Epithelial cell of prostate (primary cell): ENCODE data around the gene POLR2I.
"Not testable (repeated sequence)": the region's sequence is repeated elsewhere in the genome, so short reads cannot be mapped to it uniquely, and the experiment has no call there.

Experiments
- DNase-seq: peaks from one replicate; pipeline ENCODE4 v3.0.0-alpha.2; 2011; ENCODE audit warnings: low read depth, low spot score
- H3K27ac ChIP-seq: fragments of 450-650 bp; 2 replicates; pipeline ENCODE4 v1.5.1; 2017; ENCODE audit warnings: mild to moderate bottlenecking

The POLR2I gene

GRCh38 chr19:36136964-36137686 lies 22.4 kb upstream of the POLR2I start:
- peak overlapping the region; percentile 99 for H3K27ac ChIP-seq
- peak; percentile 97 for DNase-seq

GRCh38 chr19:36134867-36135266 lies 20.2 kb upstream of the POLR2I start:
- peak overlapping the region; percentile 99 for H3K27ac ChIP-seq
- not testable (repeated sequence) for DNase-seq

- not testable (repeated sequence) for DNase-seq
Measured at GRCh38 chr19:36131221-36131620, 16.5 kb upstream of the POLR2I start.

DNA sequence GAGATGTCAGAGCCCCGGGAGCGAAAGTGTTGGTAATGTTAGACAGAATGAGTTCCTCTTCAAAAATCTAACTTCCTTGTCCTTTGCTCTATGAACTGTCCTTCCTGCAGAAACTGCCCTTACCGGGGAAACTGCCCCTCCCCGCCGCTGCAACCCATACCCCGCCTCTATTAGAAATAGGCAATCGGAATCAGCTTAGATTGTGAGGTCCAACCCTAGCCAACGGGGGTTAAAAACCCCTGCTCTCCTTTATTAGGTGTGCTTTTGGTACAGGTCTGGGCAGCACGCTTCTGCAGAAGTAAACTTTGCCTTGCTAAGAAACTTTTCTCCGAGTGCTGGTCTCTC lies 13.7 kb upstream of the POLR2I start:
- DNase-seq: no peak
- peak overlapping the region; percentile 97 for H3K27ac ChIP-seq

More at GRCh38 chr19:36131221-36131620, 16.5 kb upstream of the POLR2I start:
- H3K27ac ChIP-seq: peak overlapping the region; percentile 79

GRCh38 chr19:36125557-36125956 lies 10.9 kb upstream of the POLR2I start:
- DNase-seq: no peak
- no peak overlapping the region for H3K27ac ChIP-seq

DNA sequence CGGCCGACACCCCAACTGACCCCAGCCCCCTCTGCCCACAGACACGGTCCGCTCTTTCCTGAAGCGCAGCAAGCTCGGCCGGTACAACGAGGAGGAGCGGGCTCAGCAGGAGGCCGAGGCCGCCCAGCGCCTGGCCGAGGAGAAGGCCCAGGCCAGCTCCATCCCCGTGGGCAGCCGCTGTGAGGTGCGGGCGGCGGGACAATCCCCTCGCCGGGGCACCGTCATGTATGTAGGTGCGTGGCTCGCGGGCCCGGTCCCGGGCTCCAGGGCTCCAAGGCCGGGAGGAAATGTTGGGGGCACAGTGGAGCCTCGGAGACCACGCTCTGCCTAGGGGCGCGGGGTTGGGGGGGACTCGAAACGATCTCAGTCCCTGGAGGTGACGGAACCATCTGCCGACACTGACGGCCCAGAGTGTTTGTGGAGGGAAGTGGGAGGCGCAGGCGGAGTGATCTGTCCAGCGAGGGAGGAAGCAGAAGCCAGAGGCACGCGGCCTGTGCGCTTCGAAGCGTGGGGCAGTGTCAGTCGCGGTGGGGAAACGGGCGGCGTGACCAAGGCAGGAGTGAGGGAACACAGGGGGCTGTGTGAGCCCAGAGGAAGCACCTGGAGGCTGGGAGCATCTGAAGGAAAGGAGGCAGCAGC lies 6.9 kb upstream of the POLR2I start:
- DNase-seq: no peak
- H3K27ac ChIP-seq: no peak overlapping the region

- H3K27ac ChIP-seq: no peak overlapping the region
- DNase-seq: no peak
Measured at GRCh38 chr19:36120984-36121358, 6.3 kb upstream of the POLR2I start.

- DNase-seq: no peak
- H3K27ac ChIP-seq: no peak overlapping the region
Measured at GRCh38 chr19:36120092-36120983, 5.7 kb upstream of the POLR2I start.

GRCh38 chr19:36116344-36116637 lies 1.6 kb upstream of the POLR2I start:
- no peak for DNase-seq
- H3K27ac ChIP-seq: peak overlapping the region; percentile 76

GRCh38 chr19:36115453-36116343 lies 1.0 kb upstream of the POLR2I start, which contains the start of gene TBCB:
TBCB (plus strand) TSS chr19:36115468; CDS start chr19:36115561, 93 bp downstream.
- DNase-seq: no peak
- peak within 1 kb of the TSS; percentile 76 for H3K27ac ChIP-seq

- no peak for DNase-seq
- H3K27ac ChIP-seq: peak overlapping the region; percentile 76
Measured at GRCh38 chr19:36113894-36114720, 568 bp downstream of the POLR2I start.

DNA sequence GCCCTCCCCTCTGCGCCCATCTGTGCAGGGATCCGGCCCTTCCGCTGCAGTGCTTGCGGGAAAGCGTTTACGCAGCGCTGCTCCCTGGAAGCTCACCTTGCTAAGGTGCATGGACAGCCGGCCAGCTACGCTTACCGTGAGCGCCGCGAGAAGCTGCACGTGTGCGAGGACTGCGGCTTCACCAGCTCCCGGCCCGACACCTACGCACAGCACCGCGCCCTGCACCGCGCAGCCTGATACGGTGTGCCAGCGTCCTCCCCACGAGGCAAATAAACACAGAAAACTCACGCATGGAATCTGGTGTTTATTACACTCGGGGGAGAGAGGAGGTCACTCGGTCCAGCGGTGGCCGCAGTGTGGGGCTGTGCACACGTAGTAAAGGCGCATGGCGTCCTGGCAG lies 1.2 kb downstream of the POLR2I start:
- DNase-seq: no peak
- no peak overlapping the region for H3K27ac ChIP-seq

GRCh38 chr19:36112678-36113077 lies 2.0 kb downstream of the POLR2I start:
- no peak overlapping the region for H3K27ac ChIP-seq
- no peak for DNase-seq

DNA sequence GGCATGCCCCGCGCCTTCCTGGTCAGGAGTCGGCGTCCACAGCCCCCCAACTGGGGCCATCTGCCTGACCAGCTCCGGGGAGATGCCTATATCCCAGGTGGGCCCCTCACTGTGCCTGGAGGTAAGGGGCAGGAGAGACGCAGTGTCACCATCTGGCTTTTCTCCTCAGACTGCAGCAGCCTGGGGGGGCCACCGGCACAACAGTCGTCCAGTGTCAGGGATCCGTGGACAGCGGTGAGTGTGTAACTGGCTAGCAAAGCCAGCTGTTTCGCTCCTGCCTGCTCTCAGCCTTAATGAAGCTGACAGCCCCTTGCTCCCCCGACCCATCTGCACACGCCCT lies 3.5 kb downstream of the POLR2I start:
- no peak for DNase-seq
- H3K27ac ChIP-seq: no peak overlapping the region

- no peak for DNase-seq
- H3K27ac ChIP-seq: no peak within 1 kb of the TSS
Measured at GRCh38 chr19:36110487-36111199, 4.0 kb downstream of the POLR2I start, which contains the start of gene OVOL3. OVOL3 (plus strand) TSS chr19:36111143; CDS start chr19:36111203, 60 bp downstream.

DNA sequence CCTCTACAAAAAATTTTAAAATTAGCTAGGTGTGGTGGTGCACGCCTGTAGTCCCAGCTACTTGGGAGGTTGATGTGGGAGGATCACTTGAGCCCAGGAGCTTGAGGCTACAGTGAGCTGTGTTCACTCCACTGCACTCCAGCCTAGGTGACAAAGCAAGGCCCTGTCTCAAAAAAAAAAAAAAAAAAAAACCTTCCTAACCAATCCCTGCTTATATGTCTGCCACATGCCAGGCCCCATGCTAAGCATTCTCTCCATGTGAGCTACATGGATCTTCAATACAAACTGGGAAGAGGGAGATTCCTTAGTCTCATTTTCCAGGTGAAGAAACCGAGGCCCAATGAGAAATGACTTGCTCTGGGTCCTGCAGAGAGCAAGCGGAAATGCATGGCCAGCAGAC lies 6.0 kb downstream of the POLR2I start:
- DNase-seq: no peak
- no peak overlapping the region for H3K27ac ChIP-seq

- no peak overlapping the region for H3K27ac ChIP-seq
- DNase-seq: no peak
Measured at GRCh38 chr19:36106991-36107390, 7.7 kb downstream of the POLR2I start.

DNA sequence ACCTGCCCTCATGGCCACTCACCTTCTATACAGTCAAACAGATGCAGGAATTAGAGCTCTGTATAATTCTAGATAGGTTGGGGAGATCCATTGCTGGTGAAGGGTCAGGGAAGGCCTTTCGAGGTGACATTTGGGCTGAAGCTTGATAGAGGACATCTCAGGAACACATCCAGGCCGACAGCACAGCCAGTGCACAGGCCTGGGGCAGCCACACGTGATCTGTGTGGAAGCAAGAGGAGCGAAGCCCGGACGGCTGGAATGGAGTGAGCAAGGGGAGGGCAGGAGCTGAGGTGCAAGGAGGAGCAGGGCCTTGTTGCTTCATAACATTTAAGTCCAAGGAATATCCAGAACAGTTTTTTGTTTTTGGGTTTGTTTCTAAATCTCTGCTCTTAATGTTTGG lies 8.2 kb downstream of the POLR2I start:
- no peak overlapping the region for H3K27ac ChIP-seq
- DNase-seq: no peak
